Retina (tissue), 1 donor: ENCODE results near the gene BICD1.

Source experiments
- DNase-seq: peaks from one replicate; pipeline ENCODE4 v3.0.0-alpha.2; 2016

The BICD1 gene

DNA sequence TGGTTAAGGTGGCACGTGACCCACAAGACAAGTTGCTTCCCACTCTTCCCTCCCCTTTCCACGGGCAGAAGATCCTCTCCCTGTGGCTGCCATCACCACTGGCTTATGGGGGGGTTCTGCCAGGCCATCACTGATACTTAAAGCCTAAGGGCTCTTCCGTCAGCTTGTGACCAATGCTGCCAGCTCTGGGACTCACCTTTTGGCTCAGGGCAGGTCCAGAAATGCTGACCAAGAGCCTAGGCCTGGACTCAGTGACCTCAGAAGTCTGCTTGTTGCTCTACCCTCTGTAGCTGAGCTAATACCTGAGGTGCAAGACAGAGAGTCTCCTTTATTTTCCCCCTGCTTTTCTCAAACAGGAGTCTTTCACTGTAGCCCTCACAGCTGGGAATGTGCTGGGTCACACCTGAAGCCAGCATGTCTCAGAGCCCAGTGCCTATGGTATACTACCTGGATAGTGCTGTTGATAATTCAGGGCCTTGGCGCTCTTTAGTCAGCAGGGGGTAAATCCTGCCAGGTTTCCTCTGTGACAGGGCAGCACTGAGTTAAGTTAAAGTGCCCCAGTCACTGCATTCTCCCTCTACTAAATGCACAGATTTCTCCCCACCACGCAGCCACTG, 312.4 kb downstream of the BICD1 start:
- DNase-seq: no peak

DNA sequence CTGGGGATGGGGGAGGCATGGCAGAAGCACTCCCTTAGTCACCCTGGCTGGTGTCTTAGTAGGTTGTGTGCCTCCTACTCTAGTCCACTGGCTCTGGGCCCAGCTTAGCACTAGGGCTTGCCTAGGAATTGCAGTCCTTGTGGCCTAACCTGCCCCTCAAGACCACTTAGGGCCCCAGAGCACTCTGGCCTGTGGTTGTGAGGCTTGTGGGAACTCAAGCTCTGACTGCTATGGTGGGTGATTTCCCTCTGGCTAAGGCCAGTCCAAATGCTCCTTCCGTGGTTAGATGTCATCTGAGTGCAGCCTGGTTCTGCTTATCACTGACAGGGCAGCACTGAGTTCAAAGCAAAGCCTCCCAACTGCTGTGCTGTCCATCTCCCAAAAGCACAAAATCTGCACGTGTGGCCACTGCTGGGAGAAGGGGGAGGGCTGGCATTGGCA, 312.9 kb downstream of the BICD1 start:
- no peak for DNase-seq

GRCh38 chr12:32420356-32420755, 313.7 kb downstream of the BICD1 start:
- DNase-seq: no peak

GRCh38 chr12:32423559-32423958, 316.9 kb downstream of the BICD1 start:
- DNase-seq: no peak

DNA sequence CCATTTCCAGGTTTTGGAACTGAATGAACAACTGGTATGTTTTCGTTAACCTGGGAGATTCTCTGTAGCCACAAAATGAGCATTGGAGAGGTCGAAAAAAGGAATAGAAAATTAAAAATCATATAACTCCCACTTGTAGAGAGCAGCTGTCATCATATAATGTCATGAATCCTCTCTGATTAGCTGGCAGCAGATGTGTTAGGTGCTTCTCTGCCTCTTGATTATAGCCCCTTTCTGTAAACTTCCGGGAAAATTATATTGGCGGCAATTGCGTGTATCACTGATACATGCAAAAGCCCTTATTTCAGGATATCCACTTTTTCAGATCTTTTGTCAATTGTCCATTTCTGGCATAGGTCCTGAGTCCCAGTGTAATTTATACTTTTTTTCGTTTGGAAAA, 324.4 kb downstream of the BICD1 start:
- no peak for DNase-seq
